Fibroblast of pulmonary artery (primary cell): ENCODE measurements around the gene SYDE1.

Experiments
- DNase-seq: peaks from one replicate; pipeline ENCODE4 v3.0.0-alpha.2; 2010; ENCODE audit warnings: low read depth
- H3K4me3 ChIP-seq: replicated peaks from 2 replicates; pipeline ENCODE4 v1.5.1; 2011; ENCODE audit warnings: low read depth, mild to moderate bottlenecking, control low read depth, low read length, moderate library complexity
- TF ChIP-seq, protein P1 (sequence below): IDR thresholded peaks from 2 replicates; pipeline ENCODE4 v1.5.1; 2011; ENCODE audit warnings: mild to moderate bottlenecking, control low read depth, low read length, inconsistent platforms; ENCODE audit errors: missing control alignments

Gene SYDE1

DNA sequence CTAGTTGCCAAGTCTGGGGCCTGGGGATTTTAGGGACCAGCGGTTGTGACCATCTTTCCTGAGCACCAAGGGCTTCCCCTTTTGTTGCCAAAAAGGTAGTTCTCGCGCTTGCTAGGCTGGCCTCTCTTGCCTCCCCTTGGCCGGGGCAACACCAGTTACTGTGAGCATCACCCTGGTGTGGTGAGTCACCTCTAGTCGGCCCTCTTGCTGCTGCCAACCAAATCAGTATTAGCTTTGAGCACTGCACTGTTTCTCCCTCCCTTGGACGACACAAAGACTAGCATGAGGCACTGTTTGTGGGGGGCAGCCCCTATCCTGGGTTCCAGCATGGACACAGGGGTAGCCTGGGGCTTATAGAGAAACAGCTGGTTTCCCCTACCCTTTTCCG is 6.9 kb downstream of the SYDE1 start:
- no peak overlapping the region for H3K4me3 ChIP-seq
- DNase-seq = peak; percentile 54
- TF ChIP-seq, protein P1, sequence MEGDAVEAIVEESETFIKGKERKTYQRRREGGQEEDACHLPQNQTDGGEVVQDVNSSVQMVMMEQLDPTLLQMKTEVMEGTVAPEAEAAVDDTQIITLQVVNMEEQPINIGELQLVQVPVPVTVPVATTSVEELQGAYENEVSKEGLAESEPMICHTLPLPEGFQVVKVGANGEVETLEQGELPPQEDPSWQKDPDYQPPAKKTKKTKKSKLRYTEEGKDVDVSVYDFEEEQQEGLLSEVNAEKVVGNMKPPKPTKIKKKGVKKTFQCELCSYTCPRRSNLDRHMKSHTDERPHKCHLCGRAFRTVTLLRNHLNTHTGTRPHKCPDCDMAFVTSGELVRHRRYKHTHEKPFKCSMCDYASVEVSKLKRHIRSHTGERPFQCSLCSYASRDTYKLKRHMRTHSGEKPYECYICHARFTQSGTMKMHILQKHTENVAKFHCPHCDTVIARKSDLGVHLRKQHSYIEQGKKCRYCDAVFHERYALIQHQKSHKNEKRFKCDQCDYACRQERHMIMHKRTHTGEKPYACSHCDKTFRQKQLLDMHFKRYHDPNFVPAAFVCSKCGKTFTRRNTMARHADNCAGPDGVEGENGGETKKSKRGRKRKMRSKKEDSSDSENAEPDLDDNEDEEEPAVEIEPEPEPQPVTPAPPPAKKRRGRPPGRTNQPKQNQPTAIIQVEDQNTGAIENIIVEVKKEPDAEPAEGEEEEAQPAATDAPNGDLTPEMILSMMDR = no peak

DNA sequence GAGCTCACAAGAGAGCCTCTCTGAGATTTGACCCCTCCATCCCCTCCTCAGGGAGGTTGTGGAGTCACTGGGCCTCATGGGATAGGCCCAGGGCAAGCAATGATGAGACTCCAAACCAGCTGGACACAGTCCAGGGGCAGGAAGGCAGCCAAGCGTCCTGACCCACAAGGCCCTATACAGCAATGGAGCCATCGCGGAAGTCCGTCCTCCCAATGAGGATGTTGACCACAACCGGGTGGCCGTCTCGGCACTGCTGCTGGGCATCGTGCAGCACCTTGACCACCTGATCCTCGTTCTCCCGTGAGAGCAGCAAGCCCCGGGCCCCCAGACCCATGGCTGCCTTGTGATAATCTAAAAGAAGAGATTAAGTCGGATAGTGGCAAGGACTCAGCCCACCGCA is 7.9 kb downstream of the SYDE1 start:
- TF ChIP-seq, protein P1 = no peak
- no peak overlapping the region for H3K4me3 ChIP-seq
- DNase-seq = peak; percentile 68

DNA sequence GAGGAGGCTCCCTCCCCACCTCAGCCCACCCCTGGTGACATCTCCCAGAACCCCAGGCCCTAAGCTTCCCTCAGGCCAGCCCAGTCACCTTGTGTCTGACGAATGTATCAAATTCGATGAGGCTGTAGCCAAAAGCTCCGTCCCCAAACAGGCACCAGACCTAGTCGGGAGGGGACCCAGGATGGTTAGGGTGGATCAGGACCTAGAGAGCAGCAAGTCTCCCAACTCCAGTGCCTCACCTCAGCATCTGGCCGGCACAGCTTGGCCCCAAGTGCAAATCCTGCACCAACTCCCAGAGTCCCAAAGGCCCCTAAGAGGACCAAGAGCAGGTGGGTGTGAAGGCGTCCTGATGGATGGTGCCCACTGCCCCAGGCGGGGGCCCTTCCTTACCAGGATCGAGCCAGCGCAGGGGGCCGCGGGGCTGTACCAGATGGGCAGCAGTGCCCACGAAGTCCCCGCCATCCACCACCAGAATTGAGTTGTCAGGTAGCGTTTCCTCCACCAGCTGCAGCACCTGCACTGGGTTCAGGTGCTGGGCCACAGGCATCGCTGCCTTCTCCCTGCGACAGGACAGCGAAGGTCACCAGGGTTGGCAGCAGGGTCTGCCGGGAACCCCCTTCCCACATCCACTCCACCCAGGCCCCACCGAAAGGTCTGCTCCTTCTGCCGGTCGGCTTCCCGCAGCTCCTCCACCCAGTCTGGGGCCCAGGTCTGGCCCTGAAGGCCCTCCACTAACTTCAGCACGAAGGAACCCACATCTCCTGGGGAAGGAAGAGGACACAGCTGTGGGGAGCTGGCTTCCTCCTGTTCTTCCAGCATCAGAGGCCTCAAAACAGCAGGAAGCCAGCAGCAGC is 8.8 kb downstream of the SYDE1 start:
- TF ChIP-seq, protein P1 = no peak
- no peak overlapping the region for H3K4me3 ChIP-seq
- no peak for DNase-seq

DNA sequence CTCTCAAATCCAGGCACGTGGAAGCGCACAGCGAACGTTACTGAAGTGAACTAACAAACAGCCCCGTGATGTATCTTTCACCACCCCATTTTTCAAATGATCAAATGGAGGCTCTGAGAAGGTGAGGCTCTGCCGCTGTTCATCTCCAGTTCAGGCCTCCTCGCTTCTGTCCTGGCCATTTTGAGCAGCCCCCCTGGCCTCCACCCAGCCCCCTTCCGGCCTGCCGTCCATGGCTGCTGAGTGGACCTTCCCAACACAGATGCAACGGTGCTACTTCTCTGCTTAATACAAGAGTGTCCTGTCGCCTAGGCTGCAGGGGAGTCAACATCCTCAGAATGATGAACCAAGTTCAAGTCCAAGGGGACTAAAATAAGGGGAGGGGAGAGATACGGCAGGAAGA is 9.7 kb downstream of the SYDE1 start:
- TF ChIP-seq, protein P1 = no peak
- no peak for DNase-seq

DNA sequence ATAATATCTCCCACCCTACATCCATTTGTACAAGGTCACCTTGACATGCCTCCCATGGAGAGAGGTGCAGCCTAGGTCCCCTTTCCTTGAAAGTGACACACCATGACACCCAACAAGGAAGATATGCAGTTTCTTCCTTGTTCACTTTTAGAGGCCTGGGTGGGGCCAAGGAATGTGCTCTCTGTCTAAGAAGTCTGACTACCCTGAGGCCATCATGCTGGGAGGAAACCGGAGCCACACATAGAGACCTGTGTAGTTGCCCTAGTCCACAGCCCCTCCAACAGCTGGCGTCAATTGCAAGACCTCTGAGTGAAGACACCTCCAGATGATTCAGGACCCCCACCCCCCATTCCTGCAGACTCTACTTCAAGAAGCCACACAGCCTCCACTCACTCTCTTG is 11.0 kb downstream of the SYDE1 start:
- DNase-seq = no peak
- H3K4me3 ChIP-seq = no peak overlapping the region
- TF ChIP-seq, protein P1 = no peak

More for the DNA sequence above, 9.7 kb downstream of the SYDE1 start:
- no peak overlapping the region for H3K4me3 ChIP-seq

DNA sequence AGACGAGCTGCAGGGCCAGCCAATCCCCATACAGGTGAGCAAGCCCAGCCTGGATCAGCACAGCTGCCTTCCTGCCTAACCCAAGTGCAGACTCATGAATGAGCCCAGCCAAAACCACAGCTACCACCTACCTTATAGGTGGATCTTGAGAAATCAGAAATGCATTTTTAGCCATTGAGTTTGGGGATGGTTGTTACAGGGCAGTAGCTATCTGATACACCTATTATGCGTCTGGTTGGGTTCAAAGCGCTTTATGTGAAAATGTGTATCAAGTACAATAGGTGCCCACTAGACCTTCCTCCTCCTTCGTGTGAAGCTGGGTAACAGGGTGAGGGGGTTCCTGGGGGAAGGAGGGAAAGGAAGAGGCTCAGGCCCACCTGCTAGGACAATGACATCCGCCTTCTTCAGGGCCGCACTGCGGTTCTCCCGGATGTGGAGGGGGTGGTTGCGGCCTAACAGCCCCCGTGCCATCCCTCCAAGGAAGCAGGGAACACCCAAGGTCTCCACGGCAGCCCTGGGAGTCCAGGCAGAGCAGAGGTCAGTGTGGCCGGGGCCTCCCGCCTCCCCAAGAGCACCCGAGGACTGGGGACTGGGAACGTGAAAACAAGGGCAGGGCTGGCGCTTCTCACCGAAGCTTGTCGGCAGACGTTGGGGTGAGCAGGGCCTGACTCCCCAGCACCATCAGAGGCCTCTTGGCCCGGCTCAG is 11.7 kb downstream of the SYDE1 start:
- H3K4me3 ChIP-seq = no peak overlapping the region
- TF ChIP-seq, protein P1 = no peak
- no peak for DNase-seq
